G401 (cell line): Measurements from ENCODE around the gene SERPINB6. TPM values are rescaled to one million over a fixed set of nuclear protein-coding genes. Genes with fewer than 3 reads are reported as not detected.
"Not testable (repeated sequence)": the region's sequence is repeated elsewhere in the genome, so short reads cannot be mapped to it uniquely, and the experiment has no call there.

ENCODE experiments used
- DNase-seq: peaks from one replicate; pipeline ENCODE4 v3.0.0-alpha.2; 2015; ENCODE audit warnings: low spot score
- in situ Hi-C: cut with HindIII; loops from 2 replicates; pipeline ENCODE4 v1.10.0; 2016; ENCODE audit warnings: low sequenced_read_pairs, mixed read lengths
- total RNA-seq: library from RNA; depleted of rRNA; stranded (reverse); fragments of >200 nt; shearing (Covaris generic); gene quantifications from 2 replicates; pipeline ENCODE4 v1.2.3, GENCODE V29; 2014; rRNA removed

SERPINB6 gene
- total RNA-seq = 128 and 147 TPM in 2 replicates

- DNase-seq = peak; percentile 83
- in situ Hi-C loops = no loop called here
Observed at GRCh38 chr6:2971420-2972218, at the start of gene SERPINB6. TSS of gene SERPINB6 (minus strand) at chr6:2971567. CDS start at chr6:2959332, 12,235 bp downstream.

GRCh38 chr6:3019749-3020320, 48.5 kb upstream of the SERPINB6 start:
- DNase-seq = no peak
- in situ Hi-C loops = no loop called here

- in situ Hi-C loops = no loop called here
- DNase-seq = no peak
Observed at GRCh38 chr6:3019065-3019464, 47.7 kb upstream of the SERPINB6 start.

GRCh38 chr6:3017304-3017703, 45.9 kb upstream of the SERPINB6 start:
- no peak for DNase-seq
- in situ Hi-C loops = no loop called here

GRCh38 chr6:3016473-3017280, 45.3 kb upstream of the SERPINB6 start:
- DNase-seq = no peak
- in situ Hi-C loops = no loop called here

- in situ Hi-C loops = no loop called here
- no peak for DNase-seq
Observed at GRCh38 chr6:3015144-3015543, 43.8 kb upstream of the SERPINB6 start.

GRCh38 chr6:3014675-3015066, 43.3 kb upstream of the SERPINB6 start:
- in situ Hi-C loops = no loop called here
- no peak for DNase-seq

GRCh38 chr6:3013901-3014674, 42.7 kb upstream of the SERPINB6 start:
- DNase-seq = no peak
- in situ Hi-C loops = no loop called here

- in situ Hi-C loops = no loop called here
- no peak for DNase-seq
Observed at GRCh38 chr6:3013486-3013885, 42.1 kb upstream of the SERPINB6 start.

- in situ Hi-C loops = no loop called here
- no peak for DNase-seq
Observed at GRCh38 chr6:3011592-3011991, 40.2 kb upstream of the SERPINB6 start.

GRCh38 chr6:3011158-3011557, 39.8 kb upstream of the SERPINB6 start:
- in situ Hi-C loops = no loop called here
- DNase-seq = no peak

- no peak for DNase-seq
- in situ Hi-C loops = no loop called here
Observed at GRCh38 chr6:3009930-3010329, 38.6 kb upstream of the SERPINB6 start.

GRCh38 chr6:3008712-3009265, 37.4 kb upstream of the SERPINB6 start:
- in situ Hi-C loops, DNase-seq: not testable (repeated sequence)

GRCh38 chr6:3007571-3007970, 36.2 kb upstream of the SERPINB6 start:
- in situ Hi-C loops = no loop called here
- no peak for DNase-seq

- no peak for DNase-seq
- in situ Hi-C loops = no loop called here
Observed at GRCh38 chr6:3006476-3006875, 35.1 kb upstream of the SERPINB6 start.

- in situ Hi-C loops = no loop called here
- DNase-seq = no peak
Observed at GRCh38 chr6:3005874-3006273, 34.5 kb upstream of the SERPINB6 start.

GRCh38 chr6:3005077-3005476, 33.7 kb upstream of the SERPINB6 start:
- no peak for DNase-seq
- in situ Hi-C loops = no loop called here

GRCh38 chr6:3003226-3003625, 31.9 kb upstream of the SERPINB6 start:
- DNase-seq, in situ Hi-C loops: not testable (repeated sequence)

- in situ Hi-C loops = no loop called here
- peak; percentile 79 for DNase-seq
Observed at GRCh38 chr6:3001773-3002293, 30.5 kb upstream of the SERPINB6 start.
